HG03045 (cell line): Measurements from ENCODE around the gene FAM171A2.
A peak's percentile ranks its signal among the peaks of the same experiment; 100 is the strongest.

Source experiments
- ATAC-seq: cut with Tn5 transposase; IDR thresholded peaks from one replicate; pipeline ENCODE4 v1.9.1; 2021; ENCODE audit warnings: mild to moderate bottlenecking, moderate library complexity; ENCODE audit not compliant: unreplicated experiment

FAM171A2 gene

GRCh38 chr17:44308320-44308818, 55.3 kb downstream of the FAM171A2 start, which contains the start of gene RUNDC3A:
RUNDC3A (plus strand) TSS chr17:44308601; CDS start chr17:44308833, 232 bp downstream.
- ATAC-seq, result peak; percentile 54

GRCh38 chr17:44307387-44308186, 56.1 kb downstream of the FAM171A2 start:
- ATAC-seq, result no peak

- ATAC-seq, result no peak
These were observed 59.0 kb downstream of the FAM171A2 start for GRCh38 chr17:44304651-44305050.
